Mesendoderm (in vitro differentiated cells): ENCODE data around the gene ZSWIM4.
A peak's percentile ranks its signal among the peaks of the same experiment; 100 is the strongest.

Source experiments
- DNase-seq: peaks from one replicate; pipeline ENCODE4 v3.0.0; 2013
- H2AK5ac ChIP-seq: 2 replicates; pipeline ENCODE4 v1.6.1; 2013; ENCODE audit warnings: low read length, inconsistent platforms
- H2BK120ac ChIP-seq: 2 replicates; pipeline ENCODE4 v1.6.1; 2013; ENCODE audit warnings: low read depth, mild to moderate bottlenecking, low read length, moderate library complexity, mixed read lengths
- H2BK15ac ChIP-seq: replicated peaks from 2 replicates; pipeline ENCODE4 v1.6.1; 2013; ENCODE audit warnings: low read depth, mild to moderate bottlenecking, moderate library complexity
- H2BK5ac ChIP-seq: 2 replicates; pipeline ENCODE4 v1.6.1; 2013; ENCODE audit warnings: low read length, inconsistent platforms
- H3K18ac ChIP-seq: 2 replicates; pipeline ENCODE4 v1.6.1; 2013; ENCODE audit warnings: mild to moderate bottlenecking, low read length, mixed read lengths
- H3K23ac ChIP-seq: one replicate; pipeline ENCODE4 v1.6.1; 2013; ENCODE audit warnings: low read length
- H3K27ac ChIP-seq: 2 replicates; pipeline ENCODE4 v1.5.1; 2013; ENCODE audit warnings: low read depth, mild to moderate bottlenecking, inconsistent platforms, low read length, moderate library complexity
- H3K27me3 ChIP-seq: 2 replicates; pipeline ENCODE4 v1.6.1; 2013; ENCODE audit warnings: low read length, control low read depth, mild to moderate bottlenecking, inconsistent platforms; ENCODE audit not compliant: insufficient read depth, poor library complexity
- H3K36me3 ChIP-seq: 2 replicates; pipeline ENCODE4 v1.6.1; 2013; ENCODE audit warnings: low read length, inconsistent platforms; ENCODE audit not compliant: control insufficient read depth, insufficient read depth
- H3K4ac ChIP-seq: one replicate; pipeline ENCODE4 v1.6.1; 2013; ENCODE audit warnings: low read depth, mild to moderate bottlenecking, low read length, moderate library complexity
- H3K4me1 ChIP-seq: 2 replicates; pipeline ENCODE4 v1.6.1; 2013; ENCODE audit warnings: low read depth, low read length, inconsistent platforms; ENCODE audit not compliant: control insufficient read depth
- H3K4me2 ChIP-seq: 2 replicates; pipeline ENCODE4 v1.6.1; 2013; ENCODE audit warnings: low read length
- H3K4me3 ChIP-seq: 2 replicates; pipeline ENCODE4 v1.5.1; 2013; ENCODE audit warnings: mild to moderate bottlenecking, low read length
- H3K56ac ChIP-seq: one replicate; pipeline ENCODE4 v1.6.1; 2013; ENCODE audit warnings: low read length
- H3K79me1 ChIP-seq: 2 replicates; pipeline ENCODE4 v1.6.1; 2013; ENCODE audit warnings: low read length, inconsistent platforms
- H3K79me2 ChIP-seq: 2 replicates; pipeline ENCODE4 v1.6.1; 2013; ENCODE audit warnings: mild to moderate bottlenecking, low read length; ENCODE audit not compliant: control insufficient read depth, insufficient read depth
- H3K9ac ChIP-seq: 2 replicates; pipeline ENCODE4 v1.6.1; 2013; ENCODE audit warnings: low read length, inconsistent platforms
- H4K5ac ChIP-seq: one replicate; pipeline ENCODE4 v1.6.1; 2013; ENCODE audit warnings: low read length
- H4K8ac ChIP-seq: one replicate; pipeline ENCODE4 v1.6.1; 2013; ENCODE audit warnings: low read depth, mild to moderate bottlenecking, control low read depth, low read length, moderate library complexity
- WGBS: extraction: QIAGEN DNeasy Blood & Tissue Kit; methylation state at CpG from one replicate; pipeline ENCODE4 v1.1.7; 2013; ENCODE audit warnings: low lambda C conversion rate, missing lambda C conversion rate; ENCODE audit not compliant: insufficient coverage; ENCODE audit errors: extremely low coverage; 5-methylcytosine and 5-hydroxymethylcytosine counted together

Gene ZSWIM4

DNA sequence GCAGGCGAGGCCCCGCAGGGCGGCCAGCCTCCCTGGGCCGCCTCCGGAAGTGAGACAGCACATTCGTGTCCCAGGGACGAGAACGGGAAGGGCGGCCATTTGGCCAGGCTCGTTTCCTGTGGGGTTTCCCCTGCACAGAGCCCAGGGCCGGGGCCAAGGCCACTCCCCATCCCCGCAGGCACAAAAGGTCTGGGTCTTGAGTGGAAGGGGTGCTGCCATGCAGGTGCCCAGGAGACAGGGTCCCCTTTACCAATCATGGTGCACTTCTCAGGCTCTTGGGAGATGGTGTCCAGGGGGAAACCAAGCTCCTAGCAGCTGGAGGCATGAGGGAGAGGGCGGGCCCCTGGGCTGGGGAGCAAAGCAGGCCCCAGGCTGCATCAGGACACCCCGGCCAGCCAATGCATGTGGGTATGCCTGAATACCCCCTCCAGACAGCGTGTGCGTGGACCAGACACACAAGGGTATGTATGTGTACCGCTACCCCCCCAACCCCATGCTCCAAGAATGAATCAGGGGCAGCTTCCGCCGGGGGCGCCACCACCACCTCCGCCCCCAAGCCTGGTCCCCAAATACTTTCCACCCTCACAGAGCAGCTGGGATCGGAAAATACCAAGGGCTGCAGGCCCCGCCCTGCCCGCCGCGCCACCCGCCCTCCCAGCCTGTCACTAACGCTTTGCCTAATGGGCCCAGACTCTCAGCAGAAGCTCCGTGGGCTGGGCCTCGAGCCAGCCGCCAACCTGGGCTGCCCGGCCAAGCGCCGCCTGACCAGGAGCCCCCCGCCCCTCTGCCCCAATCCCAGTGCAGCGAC is 44.1 kb downstream of the ZSWIM4 start:
- WGBS, result no CpG with 5 or more reads among the region's 36 CpGs
- Histone ChIP-seq H3K4me2 (no peak overlapping the region), H3K79me1 (peaks cover 11% of the 10 kb centered on the region), H3K27ac (peak overlapping the region; percentile 8), H3K9ac (peak overlapping the region; percentile 41), H3K36me3 (no peaks in the 10 kb centered on the region), H4K5ac (no peak overlapping the region), H3K4ac (no peak overlapping the region), H2AK5ac (no peak overlapping the region), H3K56ac (peak overlapping the region; percentile 62), H4K8ac (no peak overlapping the region), H2BK15ac (no peak overlapping the region), H3K18ac (no peak overlapping the region), H2BK5ac (no peak overlapping the region), H3K79me2 (peaks cover 46% of the 10 kb centered on the region), H3K23ac (peak overlapping the region; percentile 57), H3K4me1 (peaks cover 4% of the 10 kb centered on the region), H3K27me3 (no peaks in the 10 kb centered on the region), H2BK120ac (no peak overlapping the region), H3K4me3 (no peak overlapping the region)
- DNase-seq, result no peak

DNA sequence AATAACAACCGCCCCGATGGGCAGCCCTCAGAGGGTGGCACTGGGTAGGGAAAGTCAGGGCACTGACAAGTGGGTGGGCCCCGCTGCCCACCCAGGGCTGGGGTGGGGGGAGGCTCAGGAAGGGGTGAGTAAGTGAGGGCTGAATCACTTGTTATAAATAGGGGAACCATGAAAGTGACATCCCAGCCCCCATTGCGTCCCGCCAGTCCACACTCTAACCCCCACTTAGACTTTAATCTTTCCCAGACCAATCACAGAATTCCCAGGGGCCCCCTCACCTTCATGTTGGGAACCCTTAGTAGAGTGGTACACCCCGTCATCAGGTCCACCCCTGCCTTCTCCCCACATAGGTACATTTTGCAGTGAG is 44.7 kb downstream of the ZSWIM4 start:
- H3K4me2 ChIP-seq, result no peak overlapping the region
- no peak overlapping the region for H2BK120ac ChIP-seq
- no peak overlapping the region for H2BK15ac ChIP-seq
- H3K23ac ChIP-seq, result no peak overlapping the region
- peaks cover 46% of the 10 kb centered on the region for H3K79me2 ChIP-seq
- no peak overlapping the region for H2BK5ac ChIP-seq
- peaks cover 4% of the 10 kb centered on the region for H3K4me1 ChIP-seq
- no peak overlapping the region for H3K4me3 ChIP-seq
- H3K36me3 ChIP-seq, result no peaks in the 10 kb centered on the region
- H4K8ac ChIP-seq, result no peak overlapping the region
- no peak overlapping the region for H3K27ac ChIP-seq
- H3K56ac ChIP-seq, result peak overlapping the region; percentile 62
- no peaks in the 10 kb centered on the region for H3K27me3 ChIP-seq
- DNase-seq, result no peak
- no peak overlapping the region for H4K5ac ChIP-seq
- no peak overlapping the region for H3K18ac ChIP-seq
- WGBS, result no CpG with 5 or more reads among the region's 6 CpGs
- peaks cover 11% of the 10 kb centered on the region for H3K79me1 ChIP-seq
- H3K4ac ChIP-seq, result no peak overlapping the region
- no peak overlapping the region for H2AK5ac ChIP-seq
- peak overlapping the region; percentile 32 for H3K9ac ChIP-seq

- H3K9ac ChIP-seq, result peak overlapping the region; percentile 90
- no peaks in the 10 kb centered on the region for H3K27me3 ChIP-seq
- no peak overlapping the region for H3K27ac ChIP-seq
- H3K23ac ChIP-seq, result no peak overlapping the region
- no peak for DNase-seq
- peaks cover 46% of the 10 kb centered on the region for H3K79me2 ChIP-seq
- H3K4me1 ChIP-seq, result peaks cover 4% of the 10 kb centered on the region
- no peak overlapping the region for H4K8ac ChIP-seq
- H4K5ac ChIP-seq, result no peak overlapping the region
- peak overlapping the region; percentile 5 for H3K4me2 ChIP-seq
- no peaks in the 10 kb centered on the region for H3K36me3 ChIP-seq
- H3K79me1 ChIP-seq, result peaks cover 11% of the 10 kb centered on the region
- WGBS, result no CpG with 5 or more reads among the region's 23 CpGs
- no peak overlapping the region for H2BK120ac ChIP-seq
- H2BK15ac ChIP-seq, result no peak overlapping the region
- H2BK5ac ChIP-seq, result no peak overlapping the region
- no peak overlapping the region for H2AK5ac ChIP-seq
- no peak overlapping the region for H3K18ac ChIP-seq
- no peak overlapping the region for H3K4ac ChIP-seq
- H3K4me3 ChIP-seq, result no peak overlapping the region
- peak overlapping the region; percentile 92 for H3K56ac ChIP-seq
These were observed 45.3 kb downstream of the ZSWIM4 start for GRCh38 chr19:13840305-13841085.

DNA sequence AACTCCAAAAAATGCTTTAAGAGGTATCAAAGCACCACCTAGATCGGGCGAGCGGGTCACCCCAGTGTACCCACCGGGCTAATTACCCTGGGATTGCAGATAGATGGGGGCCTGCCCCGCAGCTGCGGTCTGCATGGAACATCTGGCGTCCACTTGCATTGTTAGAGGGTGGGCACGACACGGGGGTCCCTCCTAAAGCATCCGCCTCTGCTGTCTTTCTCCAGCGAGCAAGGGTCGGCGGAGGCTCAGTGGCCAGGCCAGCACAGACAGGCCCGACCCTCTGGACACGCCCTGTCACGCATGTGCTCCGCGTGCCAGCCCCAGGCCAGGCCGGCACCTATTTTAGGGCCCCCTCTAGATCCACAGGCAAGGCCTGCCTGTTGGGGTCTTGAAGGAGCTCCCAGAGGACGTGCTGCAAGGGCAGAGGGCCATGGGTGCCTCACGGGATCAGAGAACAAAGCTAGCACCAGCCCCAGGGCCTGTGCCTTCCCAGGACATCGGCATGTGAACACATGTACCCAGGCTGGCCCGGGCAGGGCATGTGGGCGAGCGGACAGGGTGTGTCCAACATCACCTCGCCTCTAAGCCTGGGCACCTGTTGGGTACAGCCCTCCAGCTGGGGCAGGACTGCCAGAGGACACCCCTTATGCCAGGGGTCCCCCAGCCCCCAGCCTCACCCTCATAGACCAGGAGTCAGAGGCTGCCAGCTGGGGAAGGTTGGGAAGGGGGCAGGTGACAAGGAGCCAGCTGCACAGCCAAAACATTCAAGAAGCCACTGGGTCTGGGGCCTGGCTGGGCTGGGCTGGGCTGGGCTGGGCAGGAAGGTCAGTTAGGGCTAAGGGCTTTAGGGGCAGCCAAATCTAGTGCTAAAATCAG is 46.1 kb downstream of the ZSWIM4 start:
- no CpG with 5 or more reads among the region's 26 CpGs for WGBS
- peaks cover 4% of the 10 kb centered on the region for H3K4me1 ChIP-seq

DNA sequence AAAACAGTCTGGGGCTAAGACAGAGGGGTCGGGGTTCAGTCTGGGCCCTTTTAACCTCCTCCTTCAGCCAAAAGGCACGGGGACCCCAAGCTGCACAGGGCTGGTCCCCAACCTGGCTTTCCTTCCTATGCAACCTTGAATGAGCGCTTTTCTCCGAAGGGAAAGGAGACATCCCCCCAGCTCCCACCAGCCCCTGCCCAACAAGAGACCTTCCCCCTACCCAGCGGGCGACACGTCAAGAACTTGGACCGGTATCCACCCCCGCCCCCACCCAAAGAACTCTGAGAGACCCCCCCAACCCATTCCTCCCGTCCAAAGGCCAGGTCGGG is 46.7 kb downstream of the ZSWIM4 start:
- no peaks in the 10 kb centered on the region for H3K36me3 ChIP-seq
- no peak overlapping the region for H2BK120ac ChIP-seq
- H2BK15ac ChIP-seq, result no peak overlapping the region
- H3K4me2 ChIP-seq, result peak overlapping the region; percentile 7
- H3K4me3 ChIP-seq, result peak overlapping the region; percentile 75
- peak overlapping the region; percentile 91 for H3K18ac ChIP-seq
- peaks cover 11% of the 10 kb centered on the region for H3K79me1 ChIP-seq
- H3K27me3 ChIP-seq, result no peaks in the 10 kb centered on the region
- no peak overlapping the region for H3K27ac ChIP-seq
- peaks cover 46% of the 10 kb centered on the region for H3K79me2 ChIP-seq
- peak overlapping the region; percentile 90 for H3K9ac ChIP-seq
- no CpG with 5 or more reads among the region's 11 CpGs for WGBS
- no peak overlapping the region for H4K8ac ChIP-seq
- no peak overlapping the region for H4K5ac ChIP-seq
- no peak for DNase-seq
- H3K23ac ChIP-seq, result no peak overlapping the region
- H3K56ac ChIP-seq, result peak overlapping the region; percentile 92
- H3K4ac ChIP-seq, result no peak overlapping the region
- H2BK5ac ChIP-seq, result no peak overlapping the region
- peaks cover 6% of the 10 kb centered on the region for H3K4me1 ChIP-seq
- H2AK5ac ChIP-seq, result no peak overlapping the region

More for the DNA sequence above, 46.1 kb downstream of the ZSWIM4 start:
- Histone ChIP-seq H3K23ac (no peak overlapping the region), H3K4me2 (peak overlapping the region; percentile 7), H3K27ac (no peak overlapping the region), H3K79me2 (peaks cover 46% of the 10 kb centered on the region), H3K4ac (no peak overlapping the region), H3K56ac (peak overlapping the region; percentile 92), H3K18ac (peak overlapping the region; percentile 91), H3K36me3 (no peaks in the 10 kb centered on the region), H2BK5ac (no peak overlapping the region), H3K9ac (peak overlapping the region; percentile 90), H4K8ac (no peak overlapping the region), H3K4me3 (peak overlapping the region; percentile 15), H2AK5ac (no peak overlapping the region), H2BK15ac (no peak overlapping the region), H3K79me1 (peaks cover 11% of the 10 kb centered on the region), H4K5ac (no peak overlapping the region), H3K27me3 (no peaks in the 10 kb centered on the region), H2BK120ac (no peak overlapping the region)
- DNase-seq, result no peak
